ENCODE results near the gene JAK3.
"Not testable (repeated sequence)": the region's sequence is repeated elsewhere in the genome, so short reads cannot be mapped to it uniquely, and the experiment has no call there.

Gene JAK3

DNA sequence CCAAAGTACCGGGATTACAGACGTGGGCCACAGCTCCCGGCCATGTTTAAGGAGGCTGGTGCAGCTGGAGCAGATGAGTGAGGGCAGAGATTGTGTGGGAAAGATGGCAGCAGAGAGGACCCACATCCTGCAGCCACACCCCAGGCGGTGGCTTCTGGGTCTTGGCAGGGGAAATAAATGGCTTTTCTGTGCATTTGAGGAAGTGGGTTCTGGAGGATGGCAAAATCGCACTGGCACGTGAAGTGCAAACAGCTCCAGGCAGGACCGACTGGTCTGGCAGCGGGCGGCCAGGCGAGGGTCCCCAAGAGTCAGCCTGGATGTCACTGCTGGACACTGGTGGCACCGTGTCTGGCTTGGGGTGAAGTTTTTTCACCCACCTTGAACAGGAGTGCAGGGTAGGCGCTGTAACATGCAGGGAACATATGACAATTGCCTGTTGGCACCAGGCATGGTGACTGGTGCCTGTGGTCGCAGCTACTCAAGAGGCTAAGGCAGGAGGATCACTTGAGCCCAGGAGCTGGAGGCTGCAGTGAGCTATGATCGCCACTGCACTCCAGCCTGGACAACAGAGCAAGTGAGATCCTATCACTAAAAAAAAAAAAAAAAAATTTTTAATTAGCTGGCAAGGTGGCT, 44.4 kb downstream of the JAK3 start:
- no peak for DNase-seq (ENCODE audit: low read depth)

GRCh38 chr19:17802137-17802858, 45.5 kb downstream of the JAK3 start:
- DNase-seq (ENCODE audit: low read depth), result no peak

DNA sequence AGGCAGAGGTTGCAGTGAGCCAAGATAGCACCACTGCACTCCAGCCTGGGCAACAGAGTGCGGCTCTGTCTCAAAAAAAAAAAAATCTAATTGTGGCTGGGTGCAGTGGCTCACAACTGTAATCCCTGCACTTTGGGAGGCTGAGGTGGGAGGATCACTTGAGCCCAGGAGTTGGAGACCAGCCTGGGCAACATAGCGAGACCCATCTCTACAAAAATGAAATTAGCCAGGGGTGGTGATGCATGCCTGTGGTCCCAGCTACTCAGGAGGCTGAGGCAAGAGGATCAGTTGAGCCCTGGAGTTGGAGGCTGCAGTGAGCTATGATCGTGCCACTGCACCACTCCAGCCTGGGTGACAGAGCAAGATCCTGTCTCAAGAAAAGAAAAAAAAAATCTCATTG, 49.2 kb downstream of the JAK3 start:
- not testable (repeated sequence) for DNase-seq (ENCODE audit: low read depth)

DNA sequence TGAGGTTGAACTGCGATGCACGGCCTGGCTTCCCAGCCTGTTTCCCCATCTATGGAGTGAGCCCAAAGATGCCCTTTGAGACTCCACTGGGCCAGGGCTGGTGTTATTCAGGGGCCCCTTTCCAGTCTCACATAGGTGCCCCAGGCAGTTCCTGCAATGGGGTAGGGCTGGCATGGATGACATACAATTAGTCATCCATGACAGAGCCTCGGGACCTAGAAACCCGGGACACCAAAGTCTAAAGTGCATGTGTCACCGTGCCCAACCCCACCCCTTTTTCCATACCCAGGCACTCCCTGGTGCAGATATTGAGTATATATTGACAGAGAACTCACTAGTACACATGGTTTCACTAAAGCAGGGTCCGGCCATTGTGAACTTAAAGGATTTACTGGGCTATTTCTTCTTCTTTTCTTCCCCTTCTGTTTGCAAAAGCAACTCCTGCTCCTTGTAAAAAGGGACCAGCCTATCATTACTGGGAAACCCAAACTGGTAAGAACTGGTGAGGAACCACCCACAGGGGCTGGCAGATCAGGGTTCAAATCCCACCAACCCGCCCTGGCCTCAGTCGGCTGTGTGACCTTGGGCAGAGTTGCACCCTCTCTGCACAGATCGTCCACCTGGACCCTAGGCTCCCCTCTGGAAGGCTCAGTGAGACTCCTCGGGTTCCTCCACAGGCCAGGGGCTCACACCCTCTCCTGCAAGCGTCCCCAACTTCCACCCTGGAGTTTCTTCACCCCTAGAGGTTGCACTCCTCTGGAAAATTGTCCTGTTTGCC, 50.2 kb downstream of the JAK3 start:
- no peak for DNase-seq (ENCODE audit: low read depth)

GRCh38 chr19:17796838-17797423, 50.9 kb downstream of the JAK3 start:
- no peak for DNase-seq (ENCODE audit: low read depth)

DNA sequence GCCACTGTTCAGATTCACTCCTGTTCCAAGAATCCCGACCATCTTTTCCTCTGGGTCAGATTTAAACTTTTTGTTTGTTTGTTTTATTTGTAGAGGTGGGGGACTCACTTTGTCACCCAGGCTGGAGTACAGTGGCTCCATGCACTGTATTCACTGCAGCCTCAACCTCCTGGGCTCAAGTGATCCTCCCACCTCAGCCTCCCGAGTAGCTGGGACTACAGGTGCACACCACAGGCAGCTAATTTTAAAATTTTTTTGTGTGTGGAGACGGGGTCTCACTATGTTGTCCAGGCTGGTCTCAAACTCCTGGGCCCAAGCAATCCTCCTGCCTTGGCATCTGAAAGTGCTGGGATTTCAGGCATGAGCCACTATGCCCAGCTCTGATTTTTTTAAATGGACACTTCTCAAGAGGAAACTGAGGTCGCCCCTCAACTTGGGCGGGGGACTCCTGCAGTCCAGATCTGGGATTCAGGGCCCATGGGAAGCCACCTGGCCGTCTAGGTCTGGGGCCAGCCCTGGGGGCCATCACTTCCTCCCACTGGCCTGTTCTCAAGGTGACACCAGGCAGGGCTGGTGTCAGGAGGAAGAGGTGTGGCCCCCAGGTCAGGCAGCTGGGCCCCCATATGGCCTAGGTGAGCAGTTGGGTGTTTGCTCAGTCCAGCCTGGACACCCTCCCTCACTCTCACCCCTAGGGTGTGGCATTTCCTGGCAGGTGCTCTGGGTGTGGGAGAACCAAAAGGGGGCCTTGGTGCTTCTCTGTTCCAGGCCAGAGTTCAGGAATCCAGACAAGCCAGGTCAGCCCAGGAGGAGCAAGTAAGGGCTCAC, 51.6 kb downstream of the JAK3 start:
- DNase-seq (ENCODE audit: low read depth), result no peak

DNA sequence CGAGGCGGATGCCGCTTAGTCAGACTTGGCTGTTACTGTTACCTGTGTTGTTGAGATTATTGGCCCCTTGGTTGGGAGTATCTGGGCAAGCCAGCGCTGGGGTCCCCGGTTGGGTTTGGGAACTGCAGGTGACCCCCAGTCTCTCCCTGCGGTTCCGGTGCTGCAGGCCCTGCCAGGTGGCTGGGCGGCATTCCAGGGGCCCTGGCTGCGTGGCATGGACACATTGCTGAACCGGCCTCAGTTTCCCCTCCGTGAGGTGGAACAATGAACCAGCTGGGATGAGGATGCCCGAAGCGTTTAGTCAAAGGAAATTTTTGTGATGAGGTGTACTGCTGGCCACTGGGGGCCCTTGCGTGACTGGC, 52.3 kb downstream of the JAK3 start:
- no peak for DNase-seq (ENCODE audit: low read depth)

- DNase-seq (ENCODE audit: low read depth), result no peak
Observed at GRCh38 chr19:17794731-17795494, 52.9 kb downstream of the JAK3 start, which contains the start of gene B3GNT3. Gene B3GNT3, plus strand, starts transcription at chr19:17795138. Its CDS starts 12,670 bp downstream, at chr19:17807808.

DNA sequence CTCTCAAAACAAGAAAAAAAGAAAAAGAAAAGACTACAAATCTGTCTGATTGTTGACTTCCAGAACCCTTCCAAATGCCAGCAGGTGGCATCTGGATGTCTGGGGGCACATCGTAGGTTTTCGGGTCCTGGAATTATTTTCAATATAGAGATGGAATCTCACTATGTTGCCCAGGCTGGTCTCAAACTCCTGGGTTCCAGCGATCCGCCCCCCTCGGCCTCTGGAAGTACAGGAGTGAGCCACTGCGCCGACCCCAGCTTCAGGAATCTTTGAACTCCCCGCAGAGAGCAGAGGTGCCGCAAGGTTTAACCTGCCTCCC, 53.4 kb downstream of the JAK3 start:
- no peak for DNase-seq (ENCODE audit: low read depth)

GRCh38 chr19:17790059-17790780, 57.6 kb downstream of the JAK3 start:
- no peak for DNase-seq (ENCODE audit: low read depth)

- no peak for DNase-seq (ENCODE audit: low read depth)
Observed at GRCh38 chr19:17788632-17789031, 59.1 kb downstream of the JAK3 start.

- DNase-seq (ENCODE audit: low read depth), result no peak
Observed at GRCh38 chr19:17787274-17787913, 60.4 kb downstream of the JAK3 start.

DNA sequence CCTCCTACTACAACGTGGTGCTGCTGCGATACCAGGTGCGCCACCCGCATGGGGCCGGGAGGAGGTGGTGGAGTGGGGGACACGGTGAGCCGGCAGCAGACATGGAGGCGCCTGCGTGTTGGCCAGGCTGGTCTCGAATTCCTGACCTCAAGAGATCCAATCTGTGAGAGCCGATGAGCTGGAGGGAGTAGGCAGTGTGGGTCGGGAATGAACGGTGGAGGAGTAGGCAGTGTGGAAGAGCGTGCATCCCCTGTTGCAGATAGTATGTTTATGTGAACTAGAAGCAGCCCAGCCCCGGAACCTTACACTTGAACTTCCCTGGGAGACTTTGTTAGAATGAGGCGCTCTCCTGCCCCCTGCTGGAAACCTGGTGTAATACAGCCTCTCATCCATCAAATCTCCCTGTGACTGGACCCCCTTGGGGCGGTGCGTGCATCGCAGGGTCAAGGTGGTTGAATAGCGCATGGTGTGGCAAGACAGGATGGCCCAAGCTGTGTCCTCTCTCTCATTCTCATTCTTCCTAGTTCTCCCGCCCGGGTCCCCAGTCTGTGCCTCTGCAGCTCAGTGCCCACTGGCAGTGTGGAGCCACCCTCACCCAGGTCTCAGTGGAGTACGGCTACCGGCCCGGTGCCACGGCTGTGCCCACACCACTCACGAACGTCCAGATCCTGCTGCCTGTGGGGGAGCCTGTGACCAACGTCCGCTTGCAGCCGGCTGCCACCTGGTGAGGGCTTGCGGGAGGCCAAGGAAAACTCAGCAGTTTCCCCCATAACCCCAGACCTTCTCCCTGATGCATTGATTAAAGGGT, 63.4 kb downstream of the JAK3 start:
- DNase-seq (ENCODE audit: low read depth), result no peak

GRCh38 chr19:17783721-17784120, 64.1 kb downstream of the JAK3 start:
- not testable (repeated sequence) for DNase-seq (ENCODE audit: low read depth)

GRCh38 chr19:17780781-17781180, 67.0 kb downstream of the JAK3 start:
- DNase-seq (ENCODE audit: low read depth), result no peak

DNA sequence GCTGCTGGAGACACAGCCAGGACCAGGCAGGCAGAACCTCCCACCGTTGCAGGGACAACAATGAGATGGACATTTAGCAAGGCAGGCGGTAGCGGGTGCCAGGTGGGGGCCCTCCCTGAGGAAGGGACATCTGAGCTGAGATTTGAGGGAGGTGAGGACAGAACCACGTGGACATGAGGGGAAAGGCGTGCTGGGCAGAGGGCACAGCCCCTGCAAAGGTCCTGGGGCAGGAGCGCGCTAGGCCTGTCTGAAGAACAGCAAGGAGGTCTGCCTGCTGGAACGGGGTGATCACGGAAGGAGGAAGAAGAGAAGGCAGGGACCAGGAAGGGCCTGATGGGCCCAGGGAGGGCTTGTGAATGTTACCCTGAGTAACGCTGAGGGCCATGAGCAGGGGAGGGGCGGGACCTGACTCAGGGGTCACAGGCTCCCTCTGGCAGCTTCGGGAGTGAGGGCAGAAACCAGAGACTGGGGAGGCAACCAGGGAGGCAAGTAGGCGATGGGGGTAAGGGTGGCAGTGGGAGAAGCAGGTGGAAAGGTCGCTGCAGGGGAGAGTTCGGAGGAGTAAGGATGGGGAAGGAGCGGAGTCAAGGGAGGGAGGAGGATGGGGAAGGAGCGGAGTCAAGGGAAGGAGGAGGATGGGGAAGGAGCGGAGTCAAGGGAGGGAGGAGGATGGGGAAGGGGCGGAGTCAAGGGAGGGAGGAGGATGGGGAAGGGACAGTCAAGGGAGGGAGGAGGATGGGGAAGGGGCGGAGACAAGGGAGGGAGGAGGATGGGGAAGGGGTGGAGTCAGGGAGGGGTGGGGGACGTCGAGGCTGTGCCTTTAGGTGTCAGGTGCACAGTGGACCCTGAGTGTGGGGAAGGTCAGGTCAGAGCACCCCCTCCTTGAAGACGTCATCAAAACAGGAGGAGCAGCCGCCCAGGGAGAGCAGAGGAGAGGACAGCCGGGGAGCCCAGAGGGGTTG, 68.5 kb downstream of the JAK3 start:
- peak; percentile 86 for DNase-seq (ENCODE audit: low read depth)

DNA sequence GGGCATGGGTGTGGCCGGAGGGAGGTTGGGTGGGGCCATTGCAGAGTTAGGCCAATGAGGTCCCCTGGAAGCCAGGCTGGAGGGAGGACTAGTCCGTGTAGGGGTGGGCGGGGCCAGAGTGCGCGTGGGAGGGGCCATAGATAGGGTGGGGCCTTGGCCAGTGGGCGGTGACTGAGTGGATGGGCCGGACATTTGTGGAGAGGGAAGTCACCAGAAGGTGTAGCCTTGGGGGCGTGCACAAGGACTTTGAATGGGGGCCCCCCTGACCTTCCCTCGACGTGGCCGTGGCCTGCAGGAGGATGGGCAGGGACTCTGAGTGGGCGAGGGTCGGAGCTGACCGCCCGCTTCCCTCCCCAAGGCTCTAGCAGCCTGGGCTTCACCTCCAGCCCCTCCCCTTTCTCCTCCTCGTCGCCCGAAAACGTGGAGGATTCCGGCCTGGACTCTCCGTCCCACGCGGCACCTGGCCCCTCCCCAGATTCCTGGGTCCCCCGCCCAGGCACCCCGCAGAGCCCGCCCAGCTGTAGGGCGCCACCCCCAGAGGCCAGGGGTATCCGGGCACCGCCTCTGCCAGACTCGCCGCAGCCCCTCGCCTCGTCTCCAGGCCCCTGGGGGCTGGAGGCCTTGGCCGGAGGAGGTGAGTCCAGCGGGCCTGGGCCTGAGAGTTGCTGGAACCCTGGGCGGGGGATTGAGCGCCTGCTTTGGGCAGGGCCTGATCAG, 69.4 kb downstream of the JAK3 start:
- peak; percentile 72 for DNase-seq (ENCODE audit: low read depth)

Data from CMK (cell line).